ENCODE results near the gene CACNA1G.
A peak's percentile ranks its signal among the peaks of the same experiment; 100 is the strongest.

CACNA1G gene

GRCh38 chr17:50625032-50625871 is 64.7 kb downstream of the CACNA1G start:
- no peaks in the 10 kb centered on the region for H3K9me3 ChIP-seq (ENCODE audit: control insufficient read depth, low read depth, low read length)
- H3K27me3 ChIP-seq (ENCODE audit: control insufficient read depth, insufficient read depth, low read length) = peaks cover 7% of the 10 kb centered on the region
- H3K27ac ChIP-seq (ENCODE audit: low read length) = no peak overlapping the region
- H3K4me3 ChIP-seq (ENCODE audit: low read length) = no peak overlapping the region
- H3K9ac ChIP-seq (ENCODE audit: low read length) = no peak overlapping the region
- peaks cover 27% of the 10 kb centered on the region for H3K4me1 ChIP-seq (ENCODE audit: control insufficient read depth, low read depth, low read length)
- H3K36me3 ChIP-seq (ENCODE audit: control insufficient read depth, low read depth, low read length) = no peaks in the 10 kb centered on the region

- Histone ChIP-seq H3K4me1 (ENCODE audit: control insufficient read depth, low read depth, low read length) (peaks cover 27% of the 10 kb centered on the region), H3K4me3 (ENCODE audit: low read length) (no peak overlapping the region), H3K27me3 (ENCODE audit: control insufficient read depth, insufficient read depth, low read length) (peaks cover 7% of the 10 kb centered on the region), H3K36me3 (ENCODE audit: control insufficient read depth, low read depth, low read length) (no peaks in the 10 kb centered on the region), H3K9me3 (ENCODE audit: control insufficient read depth, low read depth, low read length) (no peaks in the 10 kb centered on the region), H3K9ac (ENCODE audit: low read length) (no peak overlapping the region), H3K27ac (ENCODE audit: low read length) (no peak overlapping the region)
Observed at GRCh38 chr17:50626037-50626574, 65.6 kb downstream of the CACNA1G start.

DNA sequence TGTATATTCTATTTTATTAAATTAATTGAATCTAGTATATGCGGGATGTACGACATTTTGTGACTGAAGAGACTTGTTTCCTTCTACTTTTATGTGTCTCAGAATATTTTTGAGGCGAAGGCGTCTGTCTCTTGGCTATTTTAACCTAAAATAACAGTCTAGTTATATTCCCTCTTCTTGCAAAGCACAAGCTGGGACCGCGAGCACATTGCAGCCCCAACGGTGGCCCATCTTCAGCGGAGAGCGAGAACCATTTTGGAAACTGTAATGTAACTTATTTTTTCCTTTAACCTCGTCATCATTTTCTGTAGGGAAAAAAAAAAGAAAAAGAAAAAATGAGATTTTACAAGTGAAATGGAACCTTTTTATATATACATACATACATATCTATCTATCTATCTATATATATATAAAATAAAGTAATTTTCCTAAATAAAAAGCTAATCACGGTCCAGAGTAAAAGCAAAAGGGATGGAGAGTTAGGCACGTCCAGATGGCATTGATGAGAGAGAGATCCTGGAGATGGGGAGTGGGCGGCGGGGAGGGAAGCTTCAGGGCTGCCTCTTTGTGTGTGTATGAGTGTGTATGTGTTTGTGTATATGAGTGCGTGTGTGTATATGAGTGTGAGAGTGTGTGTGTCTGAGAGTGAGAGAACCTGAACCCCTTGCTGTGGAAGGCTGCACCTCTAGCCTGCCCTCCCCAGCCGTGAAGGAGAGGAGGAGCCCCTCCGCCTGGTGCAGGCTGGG is 66.7 kb downstream of the CACNA1G start:
- no peaks in the 10 kb centered on the region for H3K36me3 ChIP-seq (ENCODE audit: control insufficient read depth, low read depth, low read length)
- no peak overlapping the region for H3K9ac ChIP-seq (ENCODE audit: low read length)
- H3K27me3 ChIP-seq (ENCODE audit: control insufficient read depth, insufficient read depth, low read length) = peaks cover 11% of the 10 kb centered on the region
- no peaks in the 10 kb centered on the region for H3K9me3 ChIP-seq (ENCODE audit: control insufficient read depth, low read depth, low read length)
- H3K27ac ChIP-seq (ENCODE audit: low read length) = no peak overlapping the region
- peaks cover 21% of the 10 kb centered on the region for H3K4me1 ChIP-seq (ENCODE audit: control insufficient read depth, low read depth, low read length)
- no peak overlapping the region for H3K4me3 ChIP-seq (ENCODE audit: low read length)

DNA sequence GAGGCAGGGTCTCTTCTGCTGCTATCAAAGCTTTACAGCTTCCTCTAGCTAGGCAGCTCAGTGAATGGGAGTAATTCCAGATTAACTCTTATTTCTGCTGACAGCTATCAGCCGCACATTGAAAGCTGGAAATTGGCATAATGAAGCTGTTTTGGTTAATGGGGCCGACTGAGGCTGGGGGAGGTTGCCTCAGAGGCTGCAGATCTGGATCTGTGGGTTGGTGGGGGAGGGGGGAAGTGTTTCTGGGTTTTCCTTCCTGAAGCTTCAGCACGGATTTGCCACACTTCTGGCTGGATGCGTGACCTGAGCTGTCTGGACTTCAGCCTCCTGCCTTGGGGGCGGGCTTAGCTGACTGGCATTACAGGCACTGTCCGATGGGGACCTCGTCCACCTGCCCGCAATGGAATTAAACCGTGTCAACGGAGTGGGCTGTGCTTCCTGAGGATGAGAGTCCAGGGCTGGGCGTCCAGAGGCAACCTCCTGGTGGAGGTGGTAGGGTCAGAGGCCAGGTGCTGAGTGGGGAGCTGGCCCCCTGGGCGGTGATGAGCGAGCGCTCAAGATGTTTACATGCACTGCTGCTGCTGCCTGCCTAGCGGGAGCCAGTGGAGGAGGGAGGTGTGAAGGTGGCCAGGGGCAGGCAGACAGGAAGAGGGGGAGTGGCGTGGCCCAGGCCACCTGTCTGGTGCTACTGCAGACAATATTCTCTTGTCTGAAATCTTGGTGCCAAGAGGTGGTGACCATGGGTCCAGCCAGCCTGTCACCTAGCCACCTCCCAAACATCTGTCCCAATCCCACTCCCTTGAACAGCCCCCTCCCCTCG is 67.5 kb downstream of the CACNA1G start:
- H3K4me1 ChIP-seq (ENCODE audit: control insufficient read depth, low read depth, low read length) = peaks cover 21% of the 10 kb centered on the region
- no peak overlapping the region for H3K9ac ChIP-seq (ENCODE audit: low read length)

DNA sequence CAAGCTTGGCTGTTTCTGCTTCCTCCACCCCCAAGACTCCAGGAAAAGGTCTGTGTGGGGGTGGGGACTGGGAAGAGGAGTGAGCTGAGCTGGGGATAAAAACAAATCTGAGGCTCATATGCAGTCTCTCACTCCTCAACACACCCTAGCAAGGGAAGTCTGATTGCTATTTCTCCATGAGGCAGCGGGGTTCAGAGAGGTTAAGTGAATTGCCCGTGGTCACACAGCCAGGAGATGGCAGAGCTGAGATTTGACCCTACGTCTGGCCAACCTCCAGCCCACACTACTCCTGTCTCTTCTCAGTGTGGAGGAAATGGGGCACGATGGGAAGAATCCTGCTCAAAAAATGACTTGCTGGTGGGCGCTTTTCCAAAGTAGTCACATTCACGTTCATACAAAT is 69.4 kb downstream of the CACNA1G start:
- Histone ChIP-seq H3K9me3 (ENCODE audit: control insufficient read depth, low read depth, low read length) (no peaks in the 10 kb centered on the region), H3K27ac (ENCODE audit: low read length) (no peak overlapping the region), H3K36me3 (ENCODE audit: control insufficient read depth, low read depth, low read length) (no peaks in the 10 kb centered on the region), H3K9ac (ENCODE audit: low read length) (no peak overlapping the region), H3K27me3 (ENCODE audit: control insufficient read depth, insufficient read depth, low read length) (peaks cover 38% of the 10 kb centered on the region), H3K4me1 (ENCODE audit: control insufficient read depth, low read depth, low read length) (peaks cover 15% of the 10 kb centered on the region), H3K4me3 (ENCODE audit: low read length) (no peak overlapping the region)

More for the DNA sequence above, 67.5 kb downstream of the CACNA1G start:
- Histone ChIP-seq H3K27me3 (ENCODE audit: control insufficient read depth, insufficient read depth, low read length) (peaks cover 18% of the 10 kb centered on the region), H3K27ac (ENCODE audit: low read length) (no peak overlapping the region), H3K4me3 (ENCODE audit: low read length) (peak overlapping the region; percentile 48), H3K9me3 (ENCODE audit: control insufficient read depth, low read depth, low read length) (no peaks in the 10 kb centered on the region), H3K36me3 (ENCODE audit: control insufficient read depth, low read depth, low read length) (no peaks in the 10 kb centered on the region)

GRCh38 chr17:50630524-50631194 is 70.1 kb downstream of the CACNA1G start:
- no peak overlapping the region for H3K27ac ChIP-seq (ENCODE audit: low read length)
- no peak overlapping the region for H3K4me3 ChIP-seq (ENCODE audit: low read length)
- H3K27me3 ChIP-seq (ENCODE audit: control insufficient read depth, insufficient read depth, low read length) = peaks cover 45% of the 10 kb centered on the region
- H3K36me3 ChIP-seq (ENCODE audit: control insufficient read depth, low read depth, low read length) = no peaks in the 10 kb centered on the region
- no peak overlapping the region for H3K9ac ChIP-seq (ENCODE audit: low read length)
- H3K9me3 ChIP-seq (ENCODE audit: control insufficient read depth, low read depth, low read length) = no peaks in the 10 kb centered on the region
- peaks cover 15% of the 10 kb centered on the region for H3K4me1 ChIP-seq (ENCODE audit: control insufficient read depth, low read depth, low read length)

- no peak overlapping the region for H3K4me3 ChIP-seq (ENCODE audit: low read length)
- H3K4me1 ChIP-seq (ENCODE audit: control insufficient read depth, low read depth, low read length) = peaks cover 15% of the 10 kb centered on the region
- no peak overlapping the region for H3K9ac ChIP-seq (ENCODE audit: low read length)
- H3K9me3 ChIP-seq (ENCODE audit: control insufficient read depth, low read depth, low read length) = no peaks in the 10 kb centered on the region
- peaks cover 52% of the 10 kb centered on the region for H3K27me3 ChIP-seq (ENCODE audit: control insufficient read depth, insufficient read depth, low read length)
- no peak overlapping the region for H3K27ac ChIP-seq (ENCODE audit: low read length)
- no peaks in the 10 kb centered on the region for H3K36me3 ChIP-seq (ENCODE audit: control insufficient read depth, low read depth, low read length)
Observed at GRCh38 chr17:50631195-50631907, 70.8 kb downstream of the CACNA1G start.

- Histone ChIP-seq H3K27me3 (ENCODE audit: control insufficient read depth, insufficient read depth, low read length) (peaks cover 58% of the 10 kb centered on the region), H3K4me3 (ENCODE audit: low read length) (no peak overlapping the region), H3K4me1 (ENCODE audit: control insufficient read depth, low read depth, low read length) (peaks cover 15% of the 10 kb centered on the region), H3K9ac (ENCODE audit: low read length) (no peak overlapping the region), H3K27ac (ENCODE audit: low read length) (no peak overlapping the region), H3K36me3 (ENCODE audit: control insufficient read depth, low read depth, low read length) (no peaks in the 10 kb centered on the region), H3K9me3 (ENCODE audit: control insufficient read depth, low read depth, low read length) (no peaks in the 10 kb centered on the region)
Observed at GRCh38 chr17:50631908-50632571, 71.5 kb downstream of the CACNA1G start.

DNA sequence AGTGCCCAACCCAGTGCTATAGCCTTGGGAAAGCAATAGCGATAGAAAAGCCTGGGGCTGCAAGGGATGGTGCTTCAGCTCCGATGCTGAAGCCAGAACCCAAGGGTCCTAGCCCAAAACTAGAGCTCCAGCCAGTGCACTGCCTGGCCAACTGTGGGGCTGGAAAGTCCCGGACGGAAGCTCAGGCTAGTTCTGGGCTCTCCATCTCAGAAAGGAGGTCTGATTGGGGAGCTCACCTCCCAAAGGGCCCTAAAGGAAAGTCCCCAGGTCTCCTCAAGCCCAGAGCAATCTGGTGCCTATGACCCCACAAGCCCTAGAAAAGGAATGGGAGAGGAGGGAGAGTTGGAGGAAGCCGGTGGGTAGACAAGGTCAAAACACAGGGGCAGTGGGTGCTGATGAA is 72.1 kb downstream of the CACNA1G start:
- no peaks in the 10 kb centered on the region for H3K9me3 ChIP-seq (ENCODE audit: control insufficient read depth, low read depth, low read length)
- H3K27me3 ChIP-seq (ENCODE audit: control insufficient read depth, insufficient read depth, low read length) = peaks cover 56% of the 10 kb centered on the region
- H3K9ac ChIP-seq (ENCODE audit: low read length) = no peak overlapping the region
- H3K27ac ChIP-seq (ENCODE audit: low read length) = no peak overlapping the region
- H3K4me1 ChIP-seq (ENCODE audit: control insufficient read depth, low read depth, low read length) = peaks cover 12% of the 10 kb centered on the region
- no peaks in the 10 kb centered on the region for H3K36me3 ChIP-seq (ENCODE audit: control insufficient read depth, low read depth, low read length)
- no peak overlapping the region for H3K4me3 ChIP-seq (ENCODE audit: low read length)

- H3K4me3 ChIP-seq (ENCODE audit: low read length) = no peak overlapping the region
- H3K27me3 ChIP-seq (ENCODE audit: control insufficient read depth, insufficient read depth, low read length) = peaks cover 50% of the 10 kb centered on the region
- H3K27ac ChIP-seq (ENCODE audit: low read length) = no peak overlapping the region
- H3K9ac ChIP-seq (ENCODE audit: low read length) = no peak overlapping the region
- H3K36me3 ChIP-seq (ENCODE audit: control insufficient read depth, low read depth, low read length) = no peaks in the 10 kb centered on the region
- H3K9me3 ChIP-seq (ENCODE audit: control insufficient read depth, low read depth, low read length) = no peaks in the 10 kb centered on the region
- H3K4me1 ChIP-seq (ENCODE audit: control insufficient read depth, low read depth, low read length) = peaks cover 2% of the 10 kb centered on the region
Observed at GRCh38 chr17:50633683-50634082, 73.2 kb downstream of the CACNA1G start.

Data from iPS-18a (cell line).